Thyroid gland (tissue), 4 donors: Measurements from ENCODE around the gene ASCC3. TPM values are rescaled to one million over a fixed set of nuclear protein-coding genes. Genes with fewer than 3 reads are reported as not detected.
"Not testable (repeated sequence)": the region's sequence is repeated elsewhere in the genome, so short reads cannot be mapped to it uniquely, and the experiment has no call there.

ENCODE experiments used
- DNase-seq, 2 donors: peaks; one replicate each; pipeline ENCODE4 v3.0.0-alpha.2; 2019
- H3K27ac ChIP-seq, 3 donors: fragments of 200-600 bp; sonication (generic); 1 replicate in 2 of 3; 2 replicates in 1 of 3; pipeline ENCODE4 v1.5.1; 2016 to 2019; ENCODE audit warnings: mild to moderate bottlenecking in 1 of 3, moderate library complexity in 1 of 3
- H3K27me3 ChIP-seq: fragments of 200-600 bp; sonication (generic); one replicate; pipeline ENCODE4 v1.5.1; 2019
- H3K36me3 ChIP-seq, 2 donors: fragments of 200-600 bp; sonication (generic); one replicate each; pipeline ENCODE4 v1.5.1; 2016 to 2019
- H3K4me1 ChIP-seq, 2 donors: fragments of 200-600 bp; sonication (generic); one replicate each; pipeline ENCODE4 v1.5.1; 2017 to 2019
- H3K4me3 ChIP-seq, 3 donors: fragments of 200-600 bp; sonication (generic); replicated peaks in 1 of 3; 1 replicate in 2 of 3; 2 replicates in 1 of 3; pipeline ENCODE4 v1.5.1; 2016; ENCODE audit warnings: mild to moderate bottlenecking in 1 of 3
- H3K9me3 ChIP-seq: fragments of 200-600 bp; sonication (generic); one replicate; pipeline ENCODE4 v1.5.1; 2017
- CTCF ChIP-seq, 6 experiments: fragments of 200-600 bp in 3 of 6; fragments of 450-650 bp in 3 of 6; sonication (generic) in 3 of 6; IDR thresholded peaks; one replicate each; pipeline ENCODE4 v1.5.1; 2016 to 2019; ENCODE audit warnings: antibody characterized with exemption in 6 of 6, mild to moderate bottlenecking in 2 of 6, inconsistent platforms in 1 of 6, moderate library complexity in 1 of 6
- POLR2A ChIP-seq, 2 donors: fragments of 450-650 bp; IDR thresholded peaks; one replicate each; pipeline ENCODE4 v1.6.1; 2017; ENCODE audit warnings: antibody characterized with exemption in 2 of 2, mild to moderate bottlenecking in 2 of 2, moderate library complexity in 1 of 2
- whole genome bisulfite sequencing, 2 donors: methylation state at CpG; one replicate each; pipeline ENCODE4 v1.1.5; 2017; 5-methylcytosine and 5-hydroxymethylcytosine counted together
- intact Hi-C: fragments of 100-400 bp; cut with DNase I; formaldehyde crosslinking; loops from one replicate; pipeline ENCODE4 v1.15.1; 2023
- total RNA-seq, 4 donors: library from RNA; depleted of rRNA; stranded (reverse); fragments of >200 nt; gene quantifications; one replicate each; pipeline ENCODE4 v1.2.3, GENCODE V29; 2016

Gene ASCC3
- total RNA-seq, 4 donors from 2014 or later: 27.3 to 40.1 (median 33.8) TPM

- 57 to 59% methylated on average over 3 of the region's 3 CpGs for WGBS, 2 donors
- intact Hi-C loops: no loop called here
- no peak for TF ChIP-seq POLR2A (IDR thresholded peaks at IDR 0.05)
- no peak for TF ChIP-seq CTCF (IDR thresholded peaks at IDR 0.05)
Measured at GRCh38 chr6:100753421-100753820, 127.7 kb downstream of the ASCC3 start.

GRCh38 chr6:100751590-100751989, 129.5 kb downstream of the ASCC3 start:
- no peak for TF ChIP-seq CTCF (IDR thresholded peaks at IDR 0.05)
- TF ChIP-seq POLR2A (IDR thresholded peaks at IDR 0.05): no peak
- no peaks in the 10 kb centered on the region for H3K4me1 ChIP-seq
- H3K27me3 ChIP-seq: no peaks in the 10 kb centered on the region
- WGBS, 2 donors: 62 to 63% methylated on average over 3 of the region's 3 CpGs
- H3K9me3 ChIP-seq: no peaks in the 10 kb centered on the region
- no peak overlapping the region for H3K27ac ChIP-seq
- H3K4me3 ChIP-seq: no peak overlapping the region
- H3K36me3 ChIP-seq: no peaks in the 10 kb centered on the region
- DNase-seq: no peak
- intact Hi-C loops: no loop called here

More at GRCh38 chr6:100753421-100753820, 127.7 kb downstream of the ASCC3 start:
- Histone ChIP-seq H3K4me3 (no peak overlapping the region), H3K36me3 (no peaks in the 10 kb centered on the region), H3K4me1 (no peaks in the 10 kb centered on the region), H3K27ac (no peak overlapping the region), H3K9me3 (no peaks in the 10 kb centered on the region), H3K27me3 (no peaks in the 10 kb centered on the region)
- DNase-seq: no peak

- no peak overlapping the region for H3K4me3 ChIP-seq
- H3K27me3 ChIP-seq: no peaks in the 10 kb centered on the region
- H3K4me1 ChIP-seq: no peaks in the 10 kb centered on the region
- DNase-seq: no peak
- intact Hi-C loops: no loop called here
- TF ChIP-seq CTCF (IDR thresholded peaks at IDR 0.05) (no peak), POLR2A (IDR thresholded peaks at IDR 0.05) (no peak)
- 95 to 97% methylated on average over 5 of the region's 5 CpGs for WGBS, 2 donors
- H3K36me3 ChIP-seq: no peaks in the 10 kb centered on the region
- no peaks in the 10 kb centered on the region for H3K9me3 ChIP-seq
- H3K27ac ChIP-seq: no peak overlapping the region
Measured at GRCh38 chr6:100745419-100746041, 135.6 kb downstream of the ASCC3 start.

GRCh38 chr6:100740439-100740838, 140.7 kb downstream of the ASCC3 start:
- Histone ChIP-seq H3K9me3 (no peaks in the 10 kb centered on the region), H3K27ac (no peak overlapping the region), H3K36me3 (no peaks in the 10 kb centered on the region), H3K27me3 (no peaks in the 10 kb centered on the region), H3K4me3 (no peak overlapping the region), H3K4me1 (no peaks in the 10 kb centered on the region)
- TF ChIP-seq CTCF (IDR thresholded peaks at IDR 0.05) (no peak), POLR2A (IDR thresholded peaks at IDR 0.05) (no peak)
- intact Hi-C loops: no loop called here
- no peak for DNase-seq

GRCh38 chr6:100737720-100738119, 143.4 kb downstream of the ASCC3 start:
- H3K4me1 ChIP-seq, H3K27me3 ChIP-seq, intact Hi-C loops, H3K9me3 ChIP-seq, H3K36me3 ChIP-seq, H3K27ac ChIP-seq, DNase-seq, H3K4me3 ChIP-seq: not testable (repeated sequence)

GRCh38 chr6:100731411-100731810, 149.7 kb downstream of the ASCC3 start:
- H3K27ac ChIP-seq: no peak overlapping the region

More at GRCh38 chr6:100731411-100731810, 149.7 kb downstream of the ASCC3 start:
- no peaks in the 10 kb centered on the region for H3K9me3 ChIP-seq
- no peaks in the 10 kb centered on the region for H3K27me3 ChIP-seq
- DNase-seq: no peak
- intact Hi-C loops: no loop called here
- no peak for TF ChIP-seq POLR2A (IDR thresholded peaks at IDR 0.05)
- no peak for TF ChIP-seq CTCF (IDR thresholded peaks at IDR 0.05)
- H3K4me1 ChIP-seq: no peaks in the 10 kb centered on the region
- 96% methylated on average over 5 of the region's 5 CpGs for WGBS, 2 donors
- no peaks in the 10 kb centered on the region for H3K36me3 ChIP-seq
- H3K4me3 ChIP-seq: no peak overlapping the region
